HG03039 (cell line): ENCODE data around the gene TMEM62.

Experiments
- ATAC-seq: cut with Tn5 transposase; IDR thresholded peaks from one replicate; pipeline ENCODE4 v1.9.1; 2021; ENCODE audit warnings: mild to moderate bottlenecking, moderate library complexity; ENCODE audit not compliant: unreplicated experiment

TMEM62 gene

GRCh38 chr15:43226436-43227305, 93.3 kb downstream of the TMEM62 start:
- no peak for ATAC-seq

GRCh38 chr15:43229977-43230376, 96.6 kb downstream of the TMEM62 start:
- no peak for ATAC-seq

GRCh38 chr15:43230640-43231115, 97.3 kb downstream of the TMEM62 start:
- no peak for ATAC-seq

- ATAC-seq, result no peak
Observed at GRCh38 chr15:43232289-43232874, 99.0 kb downstream of the TMEM62 start.
